ENCODE measurements around the gene CHST8.
A peak's percentile ranks its signal among the peaks of the same experiment; 100 is the strongest.

CHST8 gene

GRCh38 chr19:33794683-33795369, 173.1 kb downstream of the CHST8 start:
- no peak for DNase-seq (ENCODE audit: low read depth in 2 of 2)

DNA sequence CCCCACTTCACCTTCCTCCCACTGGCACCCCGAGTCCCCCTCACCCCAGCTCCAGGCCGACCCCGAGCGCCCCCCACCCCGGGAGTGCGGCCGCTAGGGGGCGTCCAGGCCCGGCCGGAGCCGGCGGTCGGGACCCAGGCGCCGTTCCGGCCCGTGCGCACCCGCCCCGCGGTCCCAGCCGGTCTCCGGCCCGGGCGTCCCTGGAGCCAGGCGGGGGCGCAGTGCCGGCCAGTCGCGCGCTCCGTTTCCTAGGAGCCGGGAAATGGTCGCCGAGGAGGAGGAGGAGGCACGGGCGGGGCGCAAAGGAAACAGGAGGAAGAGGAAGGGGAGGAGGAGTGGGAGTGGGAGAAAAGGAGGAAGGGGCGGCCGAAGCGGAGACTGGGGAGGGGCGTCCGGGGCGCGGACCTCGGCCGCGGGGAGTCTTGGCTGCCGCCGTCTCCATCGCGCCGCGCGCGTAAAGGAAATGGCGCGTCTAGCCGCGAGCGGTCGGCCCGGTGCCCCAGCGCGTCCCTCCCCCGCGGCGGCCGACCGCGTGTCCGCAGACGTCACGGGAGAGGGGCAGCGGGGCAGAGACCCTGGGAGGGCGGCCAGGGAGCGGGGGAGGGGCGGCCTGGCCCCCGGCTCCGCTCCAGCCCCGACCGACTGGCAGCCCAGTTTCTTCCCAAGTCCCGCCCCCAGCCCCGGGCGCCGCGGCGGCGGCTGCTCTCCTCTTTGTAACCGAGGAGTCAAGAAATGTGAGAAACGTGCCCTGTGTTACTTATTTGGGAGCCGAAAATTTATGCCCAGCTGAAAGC, 173.8 kb downstream of the CHST8 start:
- peak in 1 of 2 donors; percentile 40 for DNase-seq (ENCODE audit: low read depth in 2 of 2)

DNA sequence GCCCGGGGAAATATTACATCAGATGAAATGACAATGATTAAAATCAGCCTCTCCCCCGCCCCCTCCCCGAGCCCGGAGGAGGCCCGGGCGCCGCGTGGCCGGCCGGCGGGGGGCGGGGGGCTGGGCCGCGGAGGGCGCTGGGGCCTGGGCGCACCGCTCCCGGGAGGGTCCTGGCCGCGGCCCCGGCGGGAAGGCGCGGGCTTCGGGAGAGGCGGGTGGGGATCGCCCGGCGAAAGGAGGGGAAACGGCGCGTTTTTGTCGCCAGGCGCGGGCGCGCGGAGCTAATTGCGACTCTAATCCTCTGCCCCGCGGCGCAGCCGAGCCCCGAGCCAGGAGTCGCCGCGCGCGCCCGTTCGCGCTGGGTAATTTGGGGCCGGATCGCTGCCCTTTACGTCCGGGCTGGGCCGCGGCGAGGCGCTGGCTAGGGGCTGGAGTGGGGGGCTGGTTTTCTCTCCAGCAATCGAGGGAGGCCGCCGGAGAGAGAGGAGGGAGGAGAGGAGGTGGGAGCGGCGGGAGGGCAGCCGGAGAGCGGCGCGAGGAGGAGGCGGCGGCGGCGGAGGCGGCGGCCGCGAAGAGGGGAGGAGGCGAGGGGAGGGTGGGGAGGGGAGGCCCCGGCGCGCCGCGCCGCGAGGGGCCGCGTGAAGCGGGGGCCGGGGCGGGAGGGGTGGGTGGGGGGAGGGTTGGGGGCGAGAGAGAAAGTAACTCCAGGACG, 174.6 kb downstream of the CHST8 start, which contains the start of gene KCTD15:
TSS of gene KCTD15 (plus strand) at position 707 of the 712 bp plus-strand sequence. CDS start 3,585 bp downstream, outside the sequence.
- DNase-seq (ENCODE audit: low read depth in 2 of 2), result peak in 1 of 2 donors; percentile 13

- no peak for DNase-seq (ENCODE audit: low read depth in 2 of 2)
These were observed 176.3 kb downstream of the CHST8 start for GRCh38 chr19:33797802-33798671.

DNA sequence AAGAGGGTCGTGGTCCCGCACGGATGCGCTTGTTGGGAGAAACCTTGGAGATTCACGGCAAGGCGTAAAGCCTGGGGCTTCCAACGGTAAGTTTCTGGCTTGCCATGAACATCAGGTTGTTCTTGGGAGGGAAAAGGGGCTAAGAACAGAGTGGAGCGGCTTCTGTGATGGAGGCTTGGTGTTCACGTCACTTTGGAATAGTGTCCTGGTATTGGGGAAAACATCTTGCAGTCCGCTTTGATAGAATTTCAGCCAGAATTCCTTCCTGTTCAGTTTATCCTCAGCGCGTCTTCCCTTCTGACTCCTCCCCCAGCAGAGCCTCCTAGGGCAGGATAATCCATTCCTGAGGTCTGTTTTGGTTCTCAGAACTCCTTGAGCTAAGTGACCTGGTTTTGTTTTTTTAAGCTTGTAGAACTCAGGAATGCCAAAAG, 176.9 kb downstream of the CHST8 start:
- no peak for DNase-seq (ENCODE audit: low read depth in 2 of 2)

- DNase-seq (ENCODE audit: low read depth in 2 of 2), result no peak
These were observed 177.7 kb downstream of the CHST8 start for GRCh38 chr19:33799476-33799875.

DNA sequence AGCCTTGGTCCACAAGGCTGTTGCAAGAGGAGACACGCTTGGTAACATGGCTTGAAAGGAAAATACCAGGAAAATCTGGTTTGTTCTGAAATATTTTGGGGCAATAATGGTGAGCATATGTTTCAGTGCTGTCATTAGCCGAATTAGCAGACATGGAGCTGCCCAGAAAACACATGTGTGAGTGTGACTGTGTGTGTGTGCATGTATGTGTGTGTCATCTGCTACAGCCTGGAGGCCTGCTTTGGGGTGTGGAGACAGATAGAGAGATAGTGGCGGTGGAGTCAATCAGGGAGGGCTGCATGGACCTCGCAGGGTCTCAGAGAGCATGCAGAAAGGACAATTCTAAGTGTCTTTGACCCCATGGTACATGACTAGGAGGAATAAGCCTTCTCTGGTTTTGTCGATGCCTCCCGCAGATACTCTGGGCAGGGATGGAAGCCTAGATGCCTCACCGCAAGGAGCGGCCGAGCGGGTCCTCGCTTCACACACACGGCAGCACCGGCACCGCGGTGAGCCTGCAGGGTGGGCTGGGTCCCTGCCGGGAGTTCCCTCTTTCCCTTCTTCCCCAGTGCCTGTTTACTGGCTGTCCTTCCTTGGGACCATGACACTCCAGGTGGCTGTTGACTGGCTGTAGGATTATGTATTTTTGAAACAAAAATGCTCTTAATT, 178.4 kb downstream of the CHST8 start:
- no peak for DNase-seq (ENCODE audit: low read depth in 2 of 2)

DNA sequence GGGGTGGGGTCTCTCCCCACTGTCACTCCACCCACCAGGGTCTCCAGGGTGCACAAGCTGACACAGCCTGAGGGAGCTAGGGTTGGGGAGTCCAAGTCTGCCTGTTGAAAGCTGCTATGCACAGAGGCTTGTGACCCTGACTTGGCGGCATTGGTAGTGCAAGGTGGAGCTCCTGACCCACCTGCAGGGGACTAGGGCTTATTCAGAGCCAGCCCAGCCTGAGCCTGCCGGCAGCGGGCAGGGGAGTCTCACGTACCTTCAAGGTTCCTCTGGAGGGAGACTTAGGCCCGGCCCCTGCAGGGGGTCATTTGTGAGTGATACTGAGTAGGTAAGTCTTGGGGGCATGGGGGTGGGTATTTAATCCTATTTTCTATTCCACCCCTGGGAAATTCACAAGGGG, 179.7 kb downstream of the CHST8 start:
- DNase-seq (ENCODE audit: low read depth in 2 of 2), result no peak

GRCh38 chr19:33802001-33802400, 180.2 kb downstream of the CHST8 start:
- DNase-seq (ENCODE audit: low read depth in 2 of 2), result no peak

- no peak for DNase-seq (ENCODE audit: low read depth in 2 of 2)
These were observed 181.0 kb downstream of the CHST8 start for GRCh38 chr19:33802801-33803200.

GRCh38 chr19:33803383-33803782, 181.6 kb downstream of the CHST8 start:
- no peak for DNase-seq (ENCODE audit: low read depth in 2 of 2)

DNA sequence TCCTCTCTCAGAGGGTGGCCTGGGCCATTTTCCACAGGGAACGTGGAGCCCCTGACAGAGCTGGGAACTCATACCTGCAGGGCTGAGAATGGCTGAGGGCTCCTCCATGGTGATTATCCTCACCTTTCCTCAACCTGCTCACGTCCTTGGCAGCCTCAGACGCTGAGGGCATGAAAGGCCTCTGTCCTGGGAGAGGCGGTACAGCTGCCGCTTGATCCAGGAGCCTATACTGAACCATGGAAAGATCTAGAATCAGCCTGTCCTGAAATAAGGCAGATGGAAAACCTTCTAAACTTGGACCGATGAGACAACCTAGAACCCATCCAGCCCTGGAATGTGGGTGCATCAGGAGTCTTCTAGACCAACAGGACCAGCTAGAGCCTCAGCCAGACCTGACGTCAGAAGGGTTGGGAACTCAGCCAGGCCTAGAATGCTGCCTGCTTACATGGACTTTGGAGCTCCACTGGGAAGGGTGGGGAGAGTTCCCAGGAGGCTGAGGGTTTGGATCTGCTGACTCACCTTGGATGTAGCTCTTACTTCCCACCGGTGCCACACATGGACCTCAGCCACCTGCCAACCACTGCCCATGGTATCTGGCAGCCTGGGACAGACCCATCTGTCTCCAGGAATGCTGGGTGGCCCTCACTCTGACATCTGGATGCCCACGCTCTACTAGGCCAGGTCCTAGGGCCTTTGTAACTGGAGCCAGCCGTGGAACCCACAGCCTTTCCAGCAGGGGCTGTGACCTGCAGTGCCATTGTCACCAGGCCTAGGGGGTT, 182.5 kb downstream of the CHST8 start:
- no peak for DNase-seq (ENCODE audit: low read depth in 2 of 2)

DNA sequence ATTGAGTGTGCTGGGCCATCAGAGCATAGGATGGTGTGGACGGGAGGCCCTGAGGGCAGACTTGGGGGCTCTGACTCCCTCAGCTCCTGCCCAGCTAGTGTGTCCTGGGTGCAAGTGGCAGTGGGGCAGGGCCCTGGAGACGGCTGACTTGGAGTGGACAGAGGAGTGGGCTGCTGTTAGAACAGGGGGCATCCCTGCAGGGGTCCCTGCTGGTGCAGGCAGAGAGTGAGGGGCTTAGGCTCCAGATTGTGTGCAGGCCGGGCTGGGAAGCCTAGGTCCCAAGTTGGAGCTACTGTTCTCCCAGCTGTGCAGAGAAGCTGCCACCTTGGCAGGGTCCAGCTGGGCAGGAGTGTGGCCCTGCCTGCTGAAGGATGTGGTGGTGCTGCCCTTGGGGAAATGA, 183.6 kb downstream of the CHST8 start:
- DNase-seq (ENCODE audit: low read depth in 2 of 2), result no peak

DNA sequence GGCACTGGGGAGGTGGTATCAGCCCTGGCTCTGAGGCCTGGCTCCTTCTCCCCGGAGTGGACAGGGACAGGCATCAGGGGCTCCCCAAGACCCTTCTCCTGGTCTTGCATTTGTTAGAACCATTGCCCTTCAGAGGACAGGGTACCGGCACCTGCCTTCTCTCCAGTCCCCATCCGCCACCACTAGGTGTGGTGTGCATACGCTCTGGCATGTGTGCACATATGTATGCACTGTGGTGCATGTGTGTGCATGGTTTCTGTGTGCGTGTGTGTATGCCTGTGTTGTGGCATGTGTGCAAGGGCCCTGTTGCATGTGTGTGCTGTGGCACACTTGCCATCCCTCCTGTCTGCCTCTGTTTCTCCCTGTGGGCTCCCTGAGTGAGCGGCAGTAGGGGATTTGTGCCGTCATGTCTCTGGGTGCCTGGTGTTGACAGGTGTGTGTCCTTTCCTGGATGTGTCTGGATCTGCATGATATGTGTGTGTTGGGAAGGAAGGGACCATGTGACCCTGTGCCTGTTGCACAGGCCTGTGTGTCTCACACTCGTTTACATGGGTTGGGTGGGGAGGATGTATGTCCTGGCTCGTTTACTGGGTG, 184.2 kb downstream of the CHST8 start:
- DNase-seq (ENCODE audit: low read depth in 2 of 2), result no peak

GRCh38 chr19:33806434-33806881, 184.7 kb downstream of the CHST8 start:
- no peak for DNase-seq (ENCODE audit: low read depth in 2 of 2)

DNA sequence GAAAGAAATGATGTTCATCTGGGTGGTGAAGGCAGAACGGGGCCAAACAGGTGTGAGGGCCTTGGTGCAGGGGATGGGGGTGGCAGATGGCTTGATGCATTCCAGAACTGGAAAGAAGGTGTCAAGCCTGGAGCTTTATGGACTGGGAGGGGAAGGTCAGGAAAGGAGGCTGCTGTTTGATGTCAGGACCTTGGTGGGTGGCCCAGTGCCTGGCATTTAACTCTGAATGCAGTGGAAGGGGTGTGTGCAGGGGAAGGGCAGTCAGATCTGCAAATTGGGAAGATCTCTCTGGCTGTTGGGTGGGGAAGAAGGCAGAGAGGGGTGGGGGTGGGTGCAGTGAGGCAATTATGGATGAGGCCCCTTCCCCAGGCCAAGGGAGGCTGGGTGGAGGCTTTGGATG, 186.6 kb downstream of the CHST8 start:
- no peak for DNase-seq (ENCODE audit: low read depth in 2 of 2)

DNA sequence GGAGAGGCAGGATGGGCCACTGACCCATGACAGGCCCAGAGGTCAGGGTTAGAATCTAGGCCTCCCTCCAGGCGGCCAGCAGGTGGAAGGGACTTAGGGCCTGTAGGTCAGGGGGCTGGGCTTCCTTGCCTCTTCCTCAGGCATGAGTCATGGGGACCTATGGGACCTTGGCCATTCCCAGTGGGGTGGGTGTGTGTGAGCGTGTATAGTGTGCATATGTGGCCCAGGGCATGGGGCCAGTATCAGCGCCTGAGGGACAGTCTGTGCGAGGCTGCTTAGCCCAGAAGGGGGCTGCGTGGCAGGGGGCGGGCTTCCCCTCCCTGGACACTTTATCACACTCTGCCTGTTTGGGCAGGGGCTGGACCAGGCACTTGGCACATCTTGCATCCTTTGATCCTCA, 188.2 kb downstream of the CHST8 start:
- DNase-seq (ENCODE audit: low read depth in 2 of 2), result no peak

DNA sequence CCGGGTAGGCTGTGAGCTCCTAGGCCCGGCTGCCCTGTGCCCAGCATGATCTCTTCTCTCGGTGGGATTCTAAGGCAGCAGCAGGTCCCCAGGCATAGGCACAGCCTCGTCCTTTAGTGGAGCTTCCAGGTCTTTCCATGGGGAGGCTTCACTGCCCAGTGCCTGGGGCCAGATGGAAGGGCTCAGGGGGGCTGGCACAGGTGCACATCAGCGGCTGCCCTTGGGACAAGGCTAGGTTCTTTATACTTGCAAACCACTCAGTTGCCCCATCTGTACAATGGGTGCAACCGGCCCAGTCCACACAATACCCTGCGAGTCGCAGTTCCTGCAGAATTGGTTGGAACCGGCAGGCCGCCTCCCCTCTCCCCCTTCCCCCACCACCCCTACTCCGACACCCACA, 189.1 kb downstream of the CHST8 start:
- no peak for DNase-seq (ENCODE audit: low read depth in 2 of 2)

DNA sequence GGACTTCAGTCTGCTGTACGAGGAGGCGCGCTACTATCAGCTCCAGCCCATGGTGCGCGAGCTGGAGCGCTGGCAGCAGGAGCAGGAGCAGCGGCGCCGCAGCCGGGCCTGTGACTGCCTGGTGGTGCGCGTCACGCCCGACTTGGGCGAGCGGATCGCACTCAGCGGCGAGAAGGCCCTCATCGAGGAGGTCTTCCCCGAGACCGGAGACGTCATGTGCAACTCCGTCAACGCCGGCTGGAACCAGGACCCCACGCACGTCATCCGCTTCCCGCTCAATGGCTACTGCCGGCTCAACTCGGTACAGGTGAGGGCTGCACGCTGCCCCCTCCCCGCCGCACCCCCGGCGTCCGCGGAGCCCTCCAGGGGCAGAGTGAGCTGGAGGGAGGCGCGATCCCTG, 189.5 kb downstream of the CHST8 start:
- no peak for DNase-seq (ENCODE audit: low read depth in 2 of 2)

All from stimulated activated CD8-positive, alpha-beta memory T cell treated with anti-CD3 and anti-CD28 coated beads, Interleukin-15, amount 100 ng/mL, for 48 hours (primary cell).